Measurements from ENCODE around the gene BICRA.

- TF ChIP-seq POLR2A (IDR thresholded peaks at IDR 0.05) = no peak
- TF ChIP-seq CTCF (IDR thresholded peaks at IDR 0.05) = no peak
- TF ChIP-seq POLR2AphosphoS5 (IDR thresholded peaks at IDR 0.05) = no peak
Observed at GRCh38 chr19:47628078-47628771, 19.3 kb downstream of the BICRA start.
